Sciatic nerve (tissue), 2 donors: ENCODE measurements around the gene VEZT. TPM values are rescaled to one million over a fixed set of nuclear protein-coding genes. Genes with fewer than 3 reads are reported as not detected.
A peak's percentile ranks its signal among the peaks of the same experiment; 100 is the strongest.

ENCODE experiments used
- ATAC-seq: fragments of 200-7000 bp; cut with Tn5 transposase; one replicate; pipeline ENCODE4 v1.9.1; 2020; ENCODE audit warnings: mild to moderate bottlenecking, moderate library complexity
- DNase-seq: peaks from one replicate; pipeline ENCODE4 v3.0.0-alpha.2; 2020; ENCODE audit warnings: low spot score
- intact Hi-C: fragments of 100-400 bp; cut with DNase I; formaldehyde crosslinking; loops from one replicate; pipeline ENCODE4 v1.14.2; 2022
- total RNA-seq: library from RNA; stranded (reverse); fragmentation: NEBNext Ultra II Directional; extraction: Animal tissue kit (Norgen Biotek cat#: 25700); gene quantifications from one replicate; pipeline ENCODE4 v1.2.1, GENCODE V29; 2021
- donor health status: DM: no; HTN: no; CAD: no.
- donor health status: DM: no; HTN: no; CAD: no.

The VEZT gene
- total RNA-seq, 1 donor from 2014 or later = 71.6 TPM

DNA sequence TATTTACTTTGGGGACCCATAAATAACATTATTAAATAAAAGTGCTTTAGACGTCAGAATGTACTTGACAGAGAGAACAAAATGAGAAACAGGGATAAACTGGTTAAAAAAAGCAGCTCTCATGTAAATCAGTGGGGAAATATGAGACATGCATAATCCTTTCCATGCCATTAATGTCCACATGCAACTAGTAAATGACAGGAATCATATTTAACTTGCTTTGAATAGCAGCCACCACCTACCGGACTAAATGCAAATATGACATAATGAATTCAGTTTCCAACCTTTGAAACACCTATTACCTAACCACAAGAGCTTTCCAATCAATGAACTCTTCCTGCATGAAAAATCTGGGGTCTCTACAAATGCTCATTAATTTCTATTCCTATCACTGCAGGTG, 20.0 kb upstream of the VEZT start:
- DNase-seq (no peak), ATAC-seq (no peak)
- intact Hi-C loops = no loop called here

GRCh38 chr12:95198914-95199313, 18.7 kb upstream of the VEZT start:
- intact Hi-C loops = no loop called here
- no peak for ATAC-seq
- DNase-seq = no peak

DNA sequence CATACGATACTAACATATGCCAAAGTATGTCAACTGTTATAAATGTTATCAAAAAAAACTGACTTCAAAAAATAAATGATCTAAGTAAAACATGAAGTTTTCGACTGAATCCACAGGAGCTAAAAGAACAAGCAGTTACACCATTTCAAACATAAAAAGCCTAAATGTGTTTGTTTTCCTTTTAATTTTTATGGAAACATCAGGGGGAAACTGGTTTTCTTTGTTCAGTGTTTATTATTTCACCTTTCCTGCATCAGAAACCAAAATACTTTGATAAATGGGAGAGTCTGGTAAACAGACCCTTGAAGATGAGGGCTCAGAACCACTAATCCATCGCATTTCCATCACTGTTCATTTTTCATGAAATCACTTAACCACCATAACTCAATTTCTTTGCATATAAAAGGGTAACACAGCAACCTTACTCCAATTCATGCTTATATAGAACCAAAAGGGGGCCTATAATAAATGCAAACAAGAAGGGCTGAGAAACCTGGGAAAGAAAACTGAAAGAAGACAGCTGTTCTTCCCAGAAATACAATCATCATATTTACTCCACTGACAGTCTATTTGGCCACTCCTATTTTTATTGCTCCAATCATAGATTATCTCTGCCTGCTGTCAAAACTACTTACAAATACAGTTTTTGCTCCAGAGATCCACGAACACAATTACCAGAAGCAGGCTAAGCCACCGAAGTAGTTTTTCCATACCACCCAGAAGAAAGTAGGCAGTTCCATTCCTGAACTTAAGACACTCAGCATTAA, 17.3 kb upstream of the VEZT start:
- DNase-seq (no peak), ATAC-seq (peak; percentile 52)
- intact Hi-C loops = no loop called here

DNA sequence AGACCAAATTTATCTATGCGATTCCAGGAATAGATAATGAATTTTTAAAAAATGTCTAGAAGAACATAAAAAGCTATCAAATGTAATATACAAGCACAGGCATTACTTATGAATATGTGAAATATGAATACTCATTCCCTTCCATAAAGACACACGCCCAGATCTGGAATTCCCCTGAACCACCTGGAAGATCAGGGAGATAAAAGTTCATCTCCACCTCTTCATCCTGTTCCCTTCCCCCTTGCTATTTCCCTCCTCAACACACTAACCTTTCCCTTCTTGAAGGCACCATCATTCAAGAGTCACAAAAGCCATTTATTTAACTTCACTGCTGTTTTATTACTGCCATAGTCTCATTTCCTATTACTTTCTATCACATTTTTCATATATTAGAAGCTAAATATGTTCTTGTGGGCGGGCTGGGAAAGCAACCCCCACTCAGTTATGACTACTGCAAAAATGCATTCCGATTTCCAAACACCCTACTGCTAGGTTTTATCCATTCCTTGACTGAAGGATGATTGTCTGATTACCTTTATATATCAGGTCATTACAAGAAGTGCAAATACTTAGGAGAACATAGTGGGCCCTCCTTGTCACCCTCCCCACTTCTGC, 16.4 kb upstream of the VEZT start:
- intact Hi-C loops = no loop called here
- no peak for ATAC-seq
- DNase-seq = no peak

GRCh38 chr12:95202691-95203486, 14.7 kb upstream of the VEZT start:
- ATAC-seq = no peak

GRCh38 chr12:95203487-95204030, 14.0 kb upstream of the VEZT start:
- intact Hi-C loops = no loop called here
- no peak for ATAC-seq
- DNase-seq = no peak

More at GRCh38 chr12:95202691-95203486, 14.7 kb upstream of the VEZT start:
- intact Hi-C loops = no loop called here
- DNase-seq = no peak

GRCh38 chr12:95204141-95204866, 13.3 kb upstream of the VEZT start:
- ATAC-seq (peak; percentile 79), DNase-seq (no peak)
- intact Hi-C loops = no loop called here

DNA sequence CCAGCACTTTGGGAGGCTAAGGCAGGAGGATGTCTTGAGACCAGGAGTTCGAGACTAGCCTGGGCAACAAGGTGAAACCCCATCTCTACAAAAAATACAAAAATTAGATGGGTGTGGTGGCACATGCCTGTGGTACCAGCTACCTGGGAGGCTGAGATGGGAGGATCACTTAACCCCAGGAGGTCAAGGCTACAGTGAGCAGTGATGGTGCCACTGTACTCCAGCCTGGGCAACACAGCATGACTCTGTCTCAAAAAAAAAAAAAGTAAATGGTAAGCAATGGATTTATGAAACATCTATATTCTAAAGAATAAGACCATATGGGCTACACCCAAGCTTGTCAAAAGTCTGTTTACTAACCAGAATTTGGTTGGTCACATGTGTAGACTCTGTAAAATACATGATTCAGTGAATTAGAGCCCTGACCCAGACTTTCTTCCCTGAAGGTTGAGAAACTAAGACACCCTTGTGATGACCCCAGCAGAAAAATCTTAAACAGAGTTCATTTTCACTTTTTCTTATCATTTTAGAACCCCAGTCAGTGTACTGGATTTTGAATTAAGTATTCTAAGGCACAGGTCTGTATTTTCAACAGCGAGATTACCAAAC, 12.5 kb upstream of the VEZT start:
- ATAC-seq (no peak), DNase-seq (no peak)
- intact Hi-C loops = no loop called here

DNA sequence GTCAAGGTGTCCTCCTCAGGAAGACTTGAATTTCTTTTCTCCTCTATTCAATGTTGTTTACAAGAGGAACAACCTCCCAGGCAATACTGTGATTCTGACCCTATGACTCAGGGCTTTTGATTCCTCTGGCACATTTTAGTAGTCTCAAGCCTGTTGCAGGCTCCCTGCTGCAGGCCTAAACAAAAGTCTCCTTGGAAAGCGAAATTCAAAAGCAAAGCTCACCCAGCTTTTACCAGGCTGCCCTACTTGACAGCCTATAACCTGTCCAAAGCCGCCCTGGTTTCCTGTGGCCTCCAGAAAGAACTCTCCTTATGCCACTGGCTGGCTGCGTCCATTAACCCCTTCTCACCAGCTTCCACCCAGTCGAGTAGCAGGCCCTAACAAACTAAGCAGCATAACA, 11.9 kb upstream of the VEZT start:
- no peak for DNase-seq
- peak; percentile 86 for ATAC-seq
- intact Hi-C loops = no loop called here

GRCh38 chr12:95206916-95207315, 10.7 kb upstream of the VEZT start:
- DNase-seq (no peak), ATAC-seq (no peak)
- intact Hi-C loops = no loop called here

DNA sequence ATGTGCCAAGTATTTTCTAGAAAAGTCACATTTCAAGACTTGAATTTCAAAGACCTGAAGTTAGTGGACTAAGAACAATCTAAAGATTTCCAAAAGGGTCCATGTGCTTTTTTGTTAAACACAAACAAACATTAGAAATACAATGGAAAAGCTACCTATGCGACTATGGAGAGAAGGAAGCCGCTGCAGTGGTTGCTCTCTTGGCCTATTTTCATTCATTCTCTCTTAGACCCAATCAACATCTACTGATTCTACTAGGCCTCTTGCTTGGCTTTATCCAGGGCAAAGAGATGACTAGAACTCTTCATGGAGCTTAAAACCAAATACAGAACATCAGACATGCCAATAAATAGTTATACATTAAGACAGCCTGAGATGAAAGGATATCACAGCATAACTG, 10.2 kb upstream of the VEZT start:
- DNase-seq (no peak), ATAC-seq (no peak)
- intact Hi-C loops = no loop called here

GRCh38 chr12:95208678-95209077, 8.9 kb upstream of the VEZT start:
- ATAC-seq (no peak), DNase-seq (no peak)
- intact Hi-C loops = no loop called here

DNA sequence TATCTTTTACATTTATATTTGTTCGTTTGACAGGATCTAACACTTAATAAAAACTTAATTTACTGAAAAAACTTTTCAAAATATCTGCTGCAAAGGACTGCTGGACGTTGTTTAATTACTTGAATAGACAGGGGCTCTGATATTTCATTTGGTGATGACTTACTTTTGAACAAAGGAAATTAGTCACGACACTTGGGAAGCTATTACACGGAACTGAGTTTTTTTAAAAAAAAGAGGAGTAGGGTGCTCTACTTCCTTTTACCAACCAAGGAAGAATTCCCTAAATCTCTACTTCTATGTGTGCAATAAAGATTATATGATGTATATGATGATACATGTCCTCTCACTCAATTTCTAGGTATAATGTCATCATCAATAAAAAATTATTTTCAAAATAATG, 5.0 kb upstream of the VEZT start:
- intact Hi-C loops = no loop called here
- no peak for ATAC-seq
- no peak for DNase-seq

DNA sequence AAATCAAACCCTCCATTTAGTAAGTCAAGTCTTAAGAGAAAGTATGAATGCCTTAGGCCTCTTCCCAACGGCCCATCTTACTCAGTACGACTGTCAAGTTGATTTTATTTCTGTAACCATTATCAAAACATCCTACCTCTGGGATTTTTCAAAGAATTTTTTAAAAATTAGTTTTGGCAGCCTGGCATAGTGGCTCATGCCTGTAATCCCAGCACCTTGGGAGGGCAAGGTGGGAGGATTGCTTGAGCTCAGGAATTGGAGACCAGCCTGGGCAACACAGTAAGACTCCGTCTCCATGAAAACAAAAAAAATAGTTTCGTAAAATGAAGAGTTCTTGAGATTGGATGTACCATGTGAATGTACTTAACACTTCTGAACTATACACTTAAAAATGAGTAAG, 4.5 kb upstream of the VEZT start:
- ATAC-seq = no peak
- intact Hi-C loops = no loop called here
- no peak for DNase-seq

- DNase-seq (no peak), ATAC-seq (no peak)
- intact Hi-C loops = no loop called here
Observed at GRCh38 chr12:95213928-95214327, 3.7 kb upstream of the VEZT start.

GRCh38 chr12:95214466-95214865, 3.1 kb upstream of the VEZT start:
- ATAC-seq (no peak), DNase-seq (no peak)
- intact Hi-C loops = no loop called here

GRCh38 chr12:95215949-95216348, 1.7 kb upstream of the VEZT start:
- ATAC-seq = no peak
- DNase-seq = no peak
- intact Hi-C loops = no loop called here

- intact Hi-C loops = no loop called here
- DNase-seq (no peak), ATAC-seq (no peak)
Observed at GRCh38 chr12:95216711-95217376, 763 bp upstream of the VEZT start.
